ENCODE results near the gene RFX4. TPM values are rescaled to one million over a fixed set of nuclear protein-coding genes. Genes with fewer than 3 reads are reported as not detected.

The RFX4 gene
- total and polyA plus RNA-seq, 9 of the 15 experiments (the other 6 are each of a cell fraction or from before 2014, with no cell fraction given), result not detected

GRCh38 chr12:106774005-106774807 is 191.4 kb downstream of the RFX4 start, which contains the start of gene RIC8B (continued):
- TF ChIP-seq ZNF280A (IDR thresholded peaks at IDR 0.05; ENCODE audit: low read depth, partially characterized antibody) (no peak), SFPQ (IDR thresholded peaks at IDR 0.05; ENCODE audit: low read depth, low read length) (no peak), ZNF398 (CRISPR knock-in tag; IDR thresholded peaks at IDR 0.05) (no peak), USF2 (CRISPR knock-in tag; IDR thresholded peaks at IDR 0.05) (no peak), KDM2B (CRISPR knock-in tag; IDR thresholded peaks at IDR 0.05) (no peak), ZBTB5 (IDR thresholded peaks at IDR 0.05) (peak; percentile 98), SOX6 (IDR thresholded peaks at IDR 0.05) (no peak), PHF8 (IDR thresholded peaks at IDR 0.05; ENCODE audit: borderline replicate concordance, low read length) (peak; percentile 93; the same call in 1 of the 2 replicates), SAFB2 (IDR thresholded peaks at IDR 0.05; ENCODE audit: borderline replicate concordance, low read depth, low read length, severe bottlenecking) (no peak), MEF2A (IDR thresholded peaks at IDR 0.05; ENCODE audit: control insufficient read depth, low read depth, low read length) (no peak), TAF15 (IDR thresholded peaks at IDR 0.05; ENCODE audit: low read depth, low read length) (no peak), HCFC1 (IDR thresholded peaks at IDR 0.05; ENCODE audit: low read depth, low read length) (peak; percentile 99), HINFP (tag; conservative IDR thresholded peaks at IDR 0.05; ENCODE audit: low read depth) (peak; percentile 99), ZNF197 (CRISPR knock-in tag; IDR thresholded peaks at IDR 0.05; ENCODE audit: low read depth) (peak; percentile 96)
